Retinal pigment epithelial cell (primary cell): Measurements from ENCODE around the gene ZNF732.
"Not testable (repeated sequence)": the region's sequence is repeated elsewhere in the genome, so short reads cannot be mapped to it uniquely, and the experiment has no call there.

Experiments
- DNase-seq: peaks from one replicate; pipeline ENCODE4 v3.0.0-alpha.2; 2010; ENCODE audit warnings: low read depth
- H3K4me3 ChIP-seq: 2 replicates; pipeline ENCODE4 v1.5.1; 2011; ENCODE audit warnings: mild to moderate bottlenecking, low read length, control low read depth, moderate library complexity
- CTCF ChIP-seq: conservative IDR thresholded peaks from 2 replicates; pipeline ENCODE4 v1.5.1; 2011; ENCODE audit warnings: low read depth, low read length, control low read depth, inconsistent platforms

ZNF732 gene

GRCh38 chr4:302381-302780 is 2.9 kb downstream of the ZNF732 start:
- TF ChIP-seq CTCF: no peak
- DNase-seq: no peak
- no peak overlapping the region for H3K4me3 ChIP-seq

GRCh38 chr4:294732-295131 is 10.5 kb downstream of the ZNF732 start:
- no peak overlapping the region for H3K4me3 ChIP-seq
- no peak for DNase-seq
- no peak for TF ChIP-seq CTCF

GRCh38 chr4:288891-289290 is 16.4 kb downstream of the ZNF732 start:
- no peak for TF ChIP-seq CTCF
- no peak for DNase-seq
- H3K4me3 ChIP-seq: no peak overlapping the region

GRCh38 chr4:273309-274017 is 31.8 kb downstream of the ZNF732 start:
- DNase-seq: no peak
- H3K4me3 ChIP-seq: no peak overlapping the region
- TF ChIP-seq CTCF: no peak

GRCh38 chr4:271492-272103 is 33.7 kb downstream of the ZNF732 start:
- no peak for DNase-seq
- H3K4me3 ChIP-seq: no peak overlapping the region
- TF ChIP-seq CTCF: no peak

GRCh38 chr4:259240-259639 is 46.0 kb downstream of the ZNF732 start:
- TF ChIP-seq CTCF: peak; percentile 1
- H3K4me3 ChIP-seq, DNase-seq: not testable (repeated sequence)

- H3K4me3 ChIP-seq: no peak overlapping the region
- no peak for DNase-seq
- TF ChIP-seq CTCF: no peak
These were observed 48.8 kb downstream of the ZNF732 start for GRCh38 chr4:256492-256891.
